Activated CD8-positive, alpha-beta memory T cell treated with anti-CD3 and anti-CD28 coated beads for 48 hours (primary cell): Measurements from ENCODE around the gene KIFC1.
A peak's percentile ranks its signal among the peaks of the same experiment; 100 is the strongest.
"Not testable (repeated sequence)": the region's sequence is repeated elsewhere in the genome, so short reads cannot be mapped to it uniquely, and the experiment has no call there.

Experiments
- DNase-seq, 3 experiments: peaks; one replicate each; pipeline ENCODE4 v3.0.0-alpha.2; 2020; ENCODE audit warnings: low read depth in 2 of 3, low spot score in 2 of 3

Gene KIFC1

DNA sequence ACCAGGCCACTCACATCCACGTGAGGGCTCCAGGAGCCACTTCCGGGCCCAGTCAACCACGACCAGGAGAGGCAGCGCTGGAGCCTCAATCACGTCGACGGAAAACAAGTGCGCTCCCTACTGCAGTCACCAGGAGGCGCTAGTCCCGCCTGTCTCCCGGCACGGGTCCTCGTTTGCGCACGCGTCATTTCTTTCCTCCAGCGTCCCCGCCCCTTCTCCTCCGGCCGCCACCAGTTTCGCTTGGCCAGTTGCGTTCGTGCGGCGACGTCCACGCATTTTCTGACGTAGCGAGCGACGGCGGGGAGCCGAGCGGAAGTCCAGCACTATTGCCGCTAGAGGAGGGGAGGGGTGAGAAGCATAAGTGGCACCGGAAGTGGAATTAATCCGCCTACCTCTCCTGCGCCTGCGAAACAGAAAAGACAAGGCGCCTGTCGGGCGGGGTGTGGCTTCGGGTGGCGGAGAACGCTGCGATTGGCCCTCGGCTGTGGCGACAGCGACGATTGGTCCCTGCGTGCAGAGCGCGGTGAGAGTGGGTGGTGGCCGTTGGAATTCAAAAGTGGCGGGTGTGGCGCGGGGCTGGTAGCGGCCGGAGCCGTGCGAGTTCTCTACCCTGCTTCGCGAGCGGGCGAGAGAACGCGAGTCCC, at the start of gene KIFC1:
Gene KIFC1, plus strand, starts transcription at position 546 of the 644 bp plus-strand sequence. CDS start 163 bp downstream, outside the sequence.
- DNase-seq = peak; percentile 94 to 99 (median 98)

GRCh38 chr6:33343606-33343952, 48.0 kb upstream of the KIFC1 start:
- DNase-seq = not testable (repeated sequence)

- no peak for DNase-seq
Observed at GRCh38 chr6:33343953-33344611, 47.5 kb upstream of the KIFC1 start.

DNA sequence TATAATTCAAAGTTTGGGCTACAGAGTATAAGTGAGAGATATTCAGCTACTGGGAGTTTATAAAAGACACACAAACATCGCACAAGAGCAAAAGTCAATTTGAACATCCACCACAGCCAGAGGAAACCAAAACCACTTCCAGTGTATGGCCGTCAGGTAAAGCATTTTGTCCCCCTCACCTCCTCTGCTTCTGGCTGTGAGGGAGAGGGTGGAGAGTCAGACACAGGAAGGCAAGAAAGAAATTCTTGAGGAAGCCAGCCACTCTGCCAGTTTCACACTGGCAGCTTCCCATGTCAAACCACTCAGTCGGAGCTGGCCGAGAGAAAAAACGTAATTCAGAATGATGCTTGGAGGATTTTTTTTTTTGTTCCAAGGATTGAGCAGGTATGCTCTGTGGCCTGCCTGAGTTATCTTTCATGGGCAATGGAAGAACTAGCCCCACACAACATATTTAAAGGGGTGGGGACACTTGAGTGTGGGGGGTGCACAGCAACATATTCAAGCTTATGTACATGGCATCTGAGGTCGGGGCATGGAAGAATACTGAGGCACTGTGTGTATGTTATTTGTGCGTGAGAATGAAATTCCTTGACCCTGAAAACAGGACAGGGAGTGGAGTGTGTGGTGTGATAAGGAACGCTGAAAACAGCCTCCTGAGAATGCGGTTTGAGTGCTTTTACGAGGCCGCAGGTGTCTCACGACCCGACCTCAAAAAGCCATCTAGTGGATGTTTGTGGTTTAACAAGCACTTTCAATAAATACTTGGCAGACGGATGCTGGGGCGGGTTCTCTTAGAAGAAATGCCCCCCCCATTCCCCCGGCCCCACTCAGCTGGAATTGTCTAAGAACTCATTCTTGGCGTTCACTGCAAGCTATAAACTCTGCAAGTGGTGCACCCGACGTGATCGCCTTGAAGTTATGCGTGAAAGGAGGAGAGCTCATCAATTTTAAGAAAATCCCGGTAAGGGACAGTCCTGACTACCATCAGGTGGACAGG, 46.6 kb upstream of the KIFC1 start:
- DNase-seq = peak in 1 of 3 experiments; percentile 29

DNA sequence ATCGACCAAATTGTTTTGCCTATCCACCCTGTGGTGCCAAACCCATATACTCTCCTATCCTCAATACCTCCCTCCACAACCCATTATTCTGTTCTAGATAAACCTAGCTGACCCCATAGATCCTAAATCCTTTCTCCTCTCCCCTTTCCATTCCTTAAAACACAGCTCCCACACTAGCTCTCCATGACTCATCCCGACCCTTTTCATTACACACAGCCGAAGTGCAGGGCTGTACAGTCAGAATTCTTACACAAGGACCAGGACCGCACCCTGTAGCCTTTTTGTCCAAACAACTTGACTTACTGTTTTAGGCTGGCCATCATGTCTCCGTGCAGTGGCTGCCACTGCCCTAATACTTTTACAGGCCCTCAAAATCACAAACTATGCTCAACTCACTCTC, 44.7 kb upstream of the KIFC1 start:
- DNase-seq = not testable (repeated sequence)

GRCh38 chr6:33347816-33348215, 43.8 kb upstream of the KIFC1 start:
- DNase-seq = no peak

GRCh38 chr6:33355860-33356259, 35.8 kb upstream of the KIFC1 start:
- not testable (repeated sequence) for DNase-seq

DNA sequence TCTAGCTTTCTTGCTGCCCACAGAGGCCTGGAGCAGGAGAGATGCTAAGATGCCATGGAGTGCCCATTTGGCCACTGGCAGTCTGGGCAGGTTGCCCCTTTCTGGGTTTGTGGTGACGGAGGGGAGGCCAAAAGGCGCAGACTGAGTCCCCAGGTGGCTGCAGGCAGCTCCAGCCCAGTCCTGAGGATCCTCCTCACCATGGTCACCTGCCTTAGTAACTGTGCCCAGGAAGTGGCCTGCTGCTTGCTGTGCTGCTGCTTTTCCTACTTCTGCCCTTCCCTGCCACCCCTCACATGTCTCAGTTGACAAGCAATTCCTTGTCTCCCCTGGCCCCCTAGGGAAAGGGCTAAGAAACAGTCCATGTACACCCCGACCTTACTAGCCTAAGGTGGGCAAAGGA, 35.3 kb upstream of the KIFC1 start:
- no peak for DNase-seq

DNA sequence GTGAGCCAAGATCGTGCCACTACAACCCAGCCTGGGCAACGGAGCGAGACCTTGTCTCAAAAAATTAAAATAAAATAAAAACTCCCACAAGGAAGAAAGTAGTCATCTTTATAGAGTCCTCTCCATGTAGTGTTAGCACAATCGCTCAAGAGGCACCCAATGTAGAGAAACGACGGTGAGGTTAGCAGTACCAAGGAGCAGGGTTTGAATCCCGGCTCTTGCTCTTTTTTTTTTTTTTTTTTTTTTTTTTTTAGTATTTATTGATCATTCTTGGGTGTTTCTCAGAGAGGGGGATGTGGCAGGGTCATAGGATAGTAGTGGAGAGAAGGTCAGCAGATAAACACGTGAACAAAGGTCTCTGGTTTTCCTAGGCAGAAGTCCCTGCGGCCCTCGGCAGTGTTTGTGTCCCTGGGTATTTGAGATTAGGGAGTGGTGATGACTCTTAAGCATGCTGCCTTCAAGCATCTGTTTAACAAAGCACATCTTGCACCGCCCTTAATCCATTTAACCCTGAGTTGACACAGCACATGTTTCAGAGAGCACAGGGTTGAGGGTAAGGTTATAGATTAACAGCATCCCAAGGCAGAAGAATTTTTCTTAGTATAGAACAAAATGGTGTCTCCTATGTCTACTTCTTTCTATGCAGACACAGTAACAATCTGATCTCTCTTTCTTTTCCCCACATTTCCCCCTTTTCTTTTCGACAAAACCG, 34.3 kb upstream of the KIFC1 start:
- not testable (repeated sequence) for DNase-seq

DNA sequence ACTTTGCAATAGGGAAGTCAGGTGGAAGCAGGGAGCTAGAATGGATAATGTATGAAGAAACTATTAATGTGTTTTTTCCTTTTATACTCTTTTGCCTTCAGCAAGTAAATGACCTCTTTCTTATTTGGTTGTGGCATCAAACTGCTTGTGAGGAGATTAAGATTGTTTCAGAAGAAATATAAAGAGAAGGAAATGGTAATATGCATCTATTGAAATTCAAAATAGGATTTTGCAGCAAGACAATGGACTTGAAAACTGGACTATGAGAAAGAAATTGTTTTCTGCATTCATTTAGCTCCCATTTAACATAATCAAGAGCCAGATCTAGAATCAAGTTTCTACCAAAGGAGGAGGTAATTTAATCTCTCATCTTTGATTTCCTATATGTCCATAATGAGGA, 32.3 kb upstream of the KIFC1 start:
- no peak for DNase-seq

DNA sequence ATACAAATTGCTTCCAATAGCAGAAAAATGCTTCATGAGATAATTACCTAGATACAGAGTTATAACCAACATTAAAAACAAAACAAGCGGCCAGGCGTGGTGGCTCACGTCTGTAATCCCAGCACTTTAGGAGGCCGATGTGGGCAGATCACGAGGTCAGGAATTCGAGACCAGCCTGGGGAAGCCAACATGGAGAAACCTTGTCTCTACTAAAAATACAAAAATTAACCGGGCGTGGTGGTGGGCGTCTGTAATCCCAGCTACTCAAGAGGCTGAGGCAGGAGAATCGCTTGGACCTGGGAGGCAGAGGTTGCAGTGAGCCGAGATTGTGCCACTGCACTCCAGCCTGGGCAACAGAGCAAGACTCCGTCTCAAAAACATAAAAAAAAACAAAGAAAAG, 28.1 kb upstream of the KIFC1 start:
- DNase-seq = not testable (repeated sequence)

DNA sequence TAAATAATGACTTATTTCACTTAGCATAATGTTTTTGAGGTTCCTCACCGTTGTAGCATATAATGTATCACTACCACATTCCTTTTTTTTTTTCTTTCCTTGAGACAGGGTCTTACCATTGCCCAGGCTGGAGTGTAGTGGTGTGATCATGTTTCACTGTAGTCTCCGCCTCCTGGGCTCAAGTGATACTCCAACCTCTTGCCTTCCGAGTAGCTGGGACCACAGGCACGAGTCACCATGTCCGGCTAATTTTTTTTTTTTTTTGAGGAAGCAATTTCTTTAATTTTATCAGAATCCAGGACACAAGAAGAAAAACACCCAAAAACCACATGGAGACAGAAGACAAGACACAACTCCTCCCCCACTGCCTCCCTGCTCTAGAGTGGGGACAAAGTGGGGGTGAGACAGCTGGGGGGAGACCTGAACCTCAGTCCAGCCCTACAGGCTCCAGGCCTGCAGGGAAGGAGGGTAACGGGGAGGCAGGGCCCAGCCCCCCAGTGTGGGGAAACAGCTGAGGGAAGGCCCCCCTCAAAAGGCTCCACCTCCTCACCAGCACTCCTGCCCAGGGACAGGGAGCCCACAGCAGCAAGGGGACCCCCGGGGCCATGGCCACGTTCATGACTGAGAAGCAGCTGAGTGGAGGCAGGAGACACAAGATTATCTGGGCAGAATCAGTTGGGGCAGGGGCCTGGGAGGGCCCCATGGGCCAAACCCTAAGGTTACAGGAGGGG, 27.0 kb upstream of the KIFC1 start:
- not testable (repeated sequence) for DNase-seq

DNA sequence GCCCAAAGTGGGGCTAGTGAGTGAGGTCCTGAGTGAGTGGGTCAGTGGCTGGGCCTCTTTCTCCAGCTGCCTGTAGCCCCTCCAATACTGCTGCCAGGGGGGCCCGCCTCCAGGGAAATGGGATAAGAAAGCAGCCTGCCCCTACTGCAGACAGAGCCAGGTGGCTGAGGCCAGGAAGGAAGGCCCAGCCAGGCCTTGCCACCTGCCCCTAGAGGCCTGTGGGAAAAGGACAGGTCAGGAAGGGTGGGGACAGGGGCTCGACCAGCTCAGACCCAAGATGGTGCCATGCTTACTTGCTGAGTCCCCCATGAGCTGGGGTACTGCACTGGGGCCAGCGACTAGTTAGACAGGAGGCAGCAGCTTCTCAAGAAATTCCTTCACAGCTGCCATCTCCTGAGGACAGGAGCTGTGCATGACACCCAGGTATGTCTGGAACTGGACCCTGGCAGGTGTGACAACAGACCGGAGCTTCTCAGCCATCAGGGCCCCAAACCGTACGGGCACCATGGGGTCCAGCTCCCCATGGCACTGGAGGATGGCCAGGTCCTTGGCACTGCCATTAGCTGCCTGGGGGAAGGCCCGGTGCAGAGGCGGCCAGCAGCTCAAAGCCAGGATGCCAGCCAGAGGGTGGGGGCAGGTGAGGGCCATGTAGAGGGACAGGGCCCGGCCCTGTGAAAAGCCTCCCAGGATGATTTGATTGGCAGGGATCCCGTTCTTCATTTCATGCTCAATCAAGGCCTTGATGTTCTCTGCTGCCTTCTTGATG, 26.2 kb upstream of the KIFC1 start:
- not testable (repeated sequence) for DNase-seq

DNA sequence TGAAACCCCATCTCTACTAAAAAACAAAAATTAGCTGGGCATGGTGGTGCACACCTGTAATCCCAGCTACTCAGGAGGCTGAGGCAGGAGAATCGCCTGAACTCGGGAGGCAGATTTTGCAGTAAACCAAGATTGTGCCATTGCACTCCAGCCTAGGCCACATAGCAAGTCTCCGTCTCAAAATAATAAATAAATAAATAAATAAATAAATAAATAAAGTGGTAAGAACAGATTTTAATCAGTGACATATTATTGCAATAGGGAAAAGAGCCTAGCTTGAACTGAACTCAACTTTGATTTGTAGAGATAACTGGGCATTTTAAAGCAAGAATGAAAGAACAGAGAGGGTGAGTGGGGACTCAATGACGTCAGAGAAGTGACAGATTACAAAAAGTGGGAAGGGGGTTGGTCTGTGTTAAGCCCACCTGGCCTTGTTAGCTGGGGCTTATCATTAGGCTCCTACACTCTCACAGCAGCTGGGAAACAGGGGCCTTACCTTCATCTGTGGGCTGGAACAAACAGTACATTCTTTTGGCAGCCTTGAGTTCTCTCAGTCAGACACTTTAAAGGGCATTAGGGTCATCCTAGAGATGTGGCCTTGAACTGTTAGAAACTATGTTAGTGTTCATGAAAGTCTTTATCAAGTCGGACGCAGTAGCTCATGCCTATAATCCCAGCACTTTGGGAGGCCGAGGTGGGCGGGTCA, 24.5 kb upstream of the KIFC1 start:
- DNase-seq = no peak

DNA sequence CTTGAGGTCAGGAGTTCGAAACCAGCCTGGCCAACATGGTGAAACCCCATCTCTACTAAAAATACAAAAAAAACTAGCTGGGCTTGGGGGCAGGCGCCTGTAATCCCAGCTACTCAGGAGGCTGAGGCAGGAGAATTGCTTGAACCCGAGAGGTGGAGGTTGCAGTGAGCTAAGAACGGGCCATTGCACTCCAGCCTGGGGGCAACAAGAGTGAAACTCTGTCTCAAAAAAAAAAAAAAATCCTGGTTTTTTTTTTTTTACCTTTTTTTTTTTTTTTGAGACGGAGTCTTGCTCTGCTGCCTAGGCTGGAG, 24.0 kb upstream of the KIFC1 start:
- not testable (repeated sequence) for DNase-seq

- not testable (repeated sequence) for DNase-seq
Observed at GRCh38 chr6:33371901-33372300, 19.7 kb upstream of the KIFC1 start.

- DNase-seq = no peak
Observed at GRCh38 chr6:33372526-33373123, 19.0 kb upstream of the KIFC1 start.

- DNase-seq = no peak
Observed at GRCh38 chr6:33373960-33374910, 17.4 kb upstream of the KIFC1 start.
